GM23248 (cell line): ENCODE data around the gene TCF4.

Experiments
- EZH2 ChIP-seq: fragments of 200-600 bp; sonication (generic); IDR thresholded peaks from 2 replicates; pipeline ENCODE4 v1.6.1; 2018; ENCODE audit warnings: antibody characterized with exemption, mild to moderate bottlenecking; ENCODE audit not compliant: insufficient read depth, poor library complexity, severe bottlenecking
- EZH2phosphoT487 ChIP-seq: fragments of 200-600 bp; sonication (generic); IDR thresholded peaks from 2 replicates; pipeline ENCODE4 v1.6.1; 2018; ENCODE audit warnings: antibody characterized with exemption, moderate library complexity, mild to moderate bottlenecking, low read depth; ENCODE audit not compliant: insufficient read depth

- TF ChIP-seq EZH2 (no peak), EZH2phosphoT487 (no peak)
These were observed 217.1 kb downstream of the TCF4 start for GRCh38 chr18:55370936-55371335.
